GM19467 (cell line): ENCODE measurements around the gene NBEAL2.
"Not testable (repeated sequence)": the region's sequence is repeated elsewhere in the genome, so short reads cannot be mapped to it uniquely, and the experiment has no call there.

ENCODE experiments used
- ATAC-seq: cut with Tn5 transposase; IDR thresholded peaks from one replicate; pipeline ENCODE4 v1.9.1; 2021; ENCODE audit warnings: mild to moderate bottlenecking, moderate library complexity; ENCODE audit not compliant: unreplicated experiment

The NBEAL2 gene

GRCh38 chr3:47028667-47029066 lies 49.2 kb downstream of the NBEAL2 start:
- ATAC-seq, result no peak

GRCh38 chr3:47031041-47031440 lies 51.6 kb downstream of the NBEAL2 start:
- not testable (repeated sequence) for ATAC-seq

- ATAC-seq, result no peak
Measured at GRCh38 chr3:47034868-47035489, 55.5 kb downstream of the NBEAL2 start.

- no peak for ATAC-seq
Measured at GRCh38 chr3:47035645-47036044, 56.2 kb downstream of the NBEAL2 start.

GRCh38 chr3:47036145-47036544 lies 56.7 kb downstream of the NBEAL2 start:
- no peak for ATAC-seq

- ATAC-seq, result not testable (repeated sequence)
Measured at GRCh38 chr3:47037302-47037701, 57.8 kb downstream of the NBEAL2 start.

GRCh38 chr3:47041114-47041513 lies 61.6 kb downstream of the NBEAL2 start:
- no peak for ATAC-seq

- ATAC-seq, result no peak
Measured at GRCh38 chr3:47042231-47042791, 62.8 kb downstream of the NBEAL2 start.

GRCh38 chr3:47047069-47047468 lies 67.6 kb downstream of the NBEAL2 start:
- ATAC-seq, result no peak

GRCh38 chr3:47047673-47048072 lies 68.2 kb downstream of the NBEAL2 start:
- ATAC-seq, result no peak

- ATAC-seq, result no peak
Measured at GRCh38 chr3:47054412-47054811, 74.9 kb downstream of the NBEAL2 start.

GRCh38 chr3:47056705-47057104 lies 77.2 kb downstream of the NBEAL2 start:
- no peak for ATAC-seq

- ATAC-seq, result no peak
Measured at GRCh38 chr3:47057212-47057671, 77.8 kb downstream of the NBEAL2 start.
